Pancreas (tissue), 10 donors: ENCODE measurements around the gene WDR7. TPM values are rescaled to one million over a fixed set of nuclear protein-coding genes. Genes with fewer than 3 reads are reported as not detected.

Experiments
- ATAC-seq, 4 donors: fragments of 200-7000 bp; cut with Tn5 transposase; one replicate each; pipeline versions ENCODE4 v1.8.0 to v1.9.1; 2020; ENCODE audit warnings: mild to moderate bottlenecking in 4 of 4, moderate library complexity in 4 of 4
- DNase-seq, 6 donors: peaks; one replicate each; pipeline ENCODE4 v3.0.0-alpha.2; 2020
- FAIRE-seq: peaks from 2 replicates; lab custom pipeline; 2012; peaks lifted over from hg19 to GRCh38; lab: Jason Lieb, UNC
- H3K27ac ChIP-seq, 4 donors: fragments of 200-600 bp; sonication (generic); 1 replicate in 3 of 4; 2 replicates in 1 of 4; pipeline versions ENCODE4 v1.5.0 to v1.8.0; 2020
- H3K27me3 ChIP-seq, 4 donors: fragments of 200-600 bp; one replicate each; pipeline ENCODE4 v1.8.0; 2021
- H3K36me3 ChIP-seq, 3 donors: fragments of 200-600 bp; sonication (generic) in 1 of 3; one replicate each; pipeline versions ENCODE4 v1.5.0 to v1.8.0; 2020 to 2021
- H3K4me1 ChIP-seq, 3 donors: fragments of 200-600 bp; one replicate each; pipeline ENCODE4 v1.8.0; 2021
- H3K4me3 ChIP-seq, 4 donors: fragments of 200-600 bp; sonication (generic) in 2 of 4; one replicate each; pipeline versions ENCODE4 v1.5.0 to v1.8.0; 2020 to 2021
- H3K9me3 ChIP-seq, 4 donors: fragments of 200-600 bp; one replicate each; pipeline ENCODE4 v1.8.0; 2021
- CTCF ChIP-seq, 4 donors: fragments of 200-600 bp; sonication (generic) in 3 of 4; IDR thresholded peaks; one replicate each; pipeline versions ENCODE4 v1.5.0 to v1.8.0; 2021; ENCODE audit warnings: antibody characterized with exemption in 4 of 4
- WGBS, 2 donors: extraction: QIAGEN DNeasy Blood & Tissue Kit; methylation state at CpG; one replicate each; pipeline ENCODE4 v1.1.7; 2013; 5-methylcytosine and 5-hydroxymethylcytosine counted together
- intact Hi-C, 3 donors: fragments of 100-400 bp; cut with DNase I; formaldehyde crosslinking; loops; one replicate each; pipeline versions ENCODE4 v1.11.1 to v1.14.2; 2022
- polyA plus RNA-seq, 2 donors: library from polyadenylated mRNA; stranded (reverse); fragments of 200-250 nt; gene quantifications; one replicate each; pipeline ENCODE4 v1.2.3, GENCODE V29; 2013
- total RNA-seq, 6 donors: library from RNA; stranded (reverse); fragmentation: NEBNext Ultra II Directional in 4 of 6; extraction: Animal tissue kit (Norgen Biotek cat#: 25700) in 4 of 6; gene quantifications; one replicate each; pipeline versions ENCODE4 v1.2.1 to v1.2.4, GENCODE V29; 2021 to 2023
- donor health status: healthy with polysubstance abuse.
- donor health status: DM: no; HTN: no; CAD: no; lungs with moderate emphysema.
- donor health status: DM: no; HTN: no; CAD: no.
- donor health status: control.
- donor health status: control.
- donor health status: Bipolar disorder and iron deficiency.
- donor health status: DM: yes; HTN: yes; CAD: no.
- donor health status: DM: no; HTN: no; CAD: no.
- donor health status: DM: no; HTN: no; CAD: no.
- donor health status: DM: yes; HTN: yes; CAD: no.

The WDR7 gene
- total and polyA plus RNA-seq, 8 donors: 2.5 to 14.4 (median 10.3) TPM

- H3K9me3 ChIP-seq: no peaks in the 10 kb centered on the region
Measured at GRCh38 chr18:57022716-57023115, 371.6 kb downstream of the WDR7 start.

DNA sequence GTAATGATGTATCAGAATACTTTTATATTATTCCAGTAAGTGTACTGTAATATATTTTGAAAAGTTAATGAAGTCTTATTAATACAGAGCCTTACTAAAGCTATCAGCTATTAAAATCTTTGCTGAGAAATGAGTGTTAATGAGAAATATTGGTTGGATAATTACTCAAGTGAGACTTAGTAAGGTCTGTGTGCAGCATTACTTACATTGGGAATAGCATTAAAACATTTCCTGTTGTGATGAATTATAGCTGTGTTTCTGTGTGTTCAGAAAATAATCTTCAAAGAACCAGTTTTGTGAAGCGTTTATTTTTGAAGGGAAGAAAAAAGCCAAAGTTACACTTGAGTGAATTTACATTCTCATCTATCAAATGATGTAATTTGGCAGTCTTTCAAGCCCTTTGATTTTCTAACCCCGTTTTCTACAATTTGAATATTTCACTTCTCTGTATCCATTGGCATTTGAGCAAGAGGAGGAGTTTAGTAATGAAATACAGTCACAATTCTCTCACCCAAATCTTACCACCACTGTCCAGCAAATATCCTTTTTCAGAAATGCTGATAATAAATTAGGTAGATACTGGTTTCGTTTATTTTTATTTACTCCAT is 372.2 kb downstream of the WDR7 start:
- ATAC-seq: no peak
- 46 to 47% methylated on average over 3 of the region's 3 CpGs for WGBS, 2 donors
- no peak overlapping the region for H3K4me3 ChIP-seq
- intact Hi-C loops: no loop called here
- peaks cover 0 to 16% (median 0%) of the 10 kb centered on the region in 3 donors for H3K36me3 ChIP-seq
- H3K4me1 ChIP-seq: no peaks in the 10 kb centered on the region
- H3K27ac ChIP-seq: no peak overlapping the region
- no peaks in the 10 kb centered on the region for H3K27me3 ChIP-seq
- H3K9me3 ChIP-seq: no peaks in the 10 kb centered on the region
- no peak for FAIRE-seq
- no peak for DNase-seq
- no peak for TF ChIP-seq CTCF (IDR thresholded peaks at IDR 0.05)

More at GRCh38 chr18:57022716-57023115, 371.6 kb downstream of the WDR7 start:
- no peaks in the 10 kb centered on the region for H3K27me3 ChIP-seq
- H3K4me3 ChIP-seq: no peak overlapping the region
- no peak overlapping the region for H3K27ac ChIP-seq
- 85 to 89% methylated on average over 4 of the region's 4 CpGs for WGBS, 2 donors
- intact Hi-C loops: no loop called here
- no peaks in the 10 kb centered on the region for H3K4me1 ChIP-seq
- ATAC-seq: no peak
- no peak for TF ChIP-seq CTCF (IDR thresholded peaks at IDR 0.05)
- DNase-seq: no peak
- H3K36me3 ChIP-seq: peaks cover 0 to 10% (median 0%) of the 10 kb centered on the region in 3 donors
- no peak for FAIRE-seq

GRCh38 chr18:57025540-57025939 is 374.4 kb downstream of the WDR7 start:
- no peak for DNase-seq
- Histone ChIP-seq H3K9me3 (no peaks in the 10 kb centered on the region), H3K4me1 (no peaks in the 10 kb centered on the region), H3K27me3 (no peaks in the 10 kb centered on the region), H3K36me3 (peaks cover 0 to 16% (median 0%) of the 10 kb centered on the region in 3 donors), H3K27ac (no peak overlapping the region), H3K4me3 (no peak overlapping the region)
- intact Hi-C loops: no loop called here
- FAIRE-seq: no peak
- no peak for TF ChIP-seq CTCF (IDR thresholded peaks at IDR 0.05)
- 94 to 96% methylated on average over 4 of the region's 4 CpGs for WGBS, 2 donors
- no peak for ATAC-seq

DNA sequence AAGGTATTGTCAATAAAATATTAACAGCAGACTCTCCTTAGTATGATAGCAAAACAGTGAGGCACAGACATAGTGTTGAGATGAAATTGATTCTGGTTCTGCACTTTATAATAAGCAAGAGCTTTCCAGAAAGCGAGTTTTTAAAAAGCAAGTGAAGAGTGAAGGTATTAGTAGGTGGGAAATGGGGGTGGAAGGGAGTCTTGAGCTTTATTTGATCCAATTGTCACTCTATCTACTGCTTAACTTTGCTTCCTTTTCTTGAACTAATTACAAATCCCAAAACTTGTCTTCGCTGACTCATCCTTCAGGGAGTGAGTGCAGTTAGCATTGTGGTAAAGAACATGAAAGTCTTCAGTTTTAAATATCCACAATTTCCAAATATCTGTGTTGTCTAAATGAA is 375.2 kb downstream of the WDR7 start:
- DNase-seq: no peak
- Histone ChIP-seq H3K27ac (no peak overlapping the region), H3K36me3 (peaks cover 0 to 16% (median 0%) of the 10 kb centered on the region in 3 donors), H3K27me3 (no peaks in the 10 kb centered on the region), H3K9me3 (no peaks in the 10 kb centered on the region), H3K4me1 (no peaks in the 10 kb centered on the region), H3K4me3 (no peak overlapping the region)
- FAIRE-seq: no peak
- intact Hi-C loops: no loop called here
- WGBS, 2 donors: 98 to 100% methylated on average over 2 of the region's 2 CpGs
- no peak for ATAC-seq
- TF ChIP-seq CTCF (IDR thresholded peaks at IDR 0.05): no peak

DNA sequence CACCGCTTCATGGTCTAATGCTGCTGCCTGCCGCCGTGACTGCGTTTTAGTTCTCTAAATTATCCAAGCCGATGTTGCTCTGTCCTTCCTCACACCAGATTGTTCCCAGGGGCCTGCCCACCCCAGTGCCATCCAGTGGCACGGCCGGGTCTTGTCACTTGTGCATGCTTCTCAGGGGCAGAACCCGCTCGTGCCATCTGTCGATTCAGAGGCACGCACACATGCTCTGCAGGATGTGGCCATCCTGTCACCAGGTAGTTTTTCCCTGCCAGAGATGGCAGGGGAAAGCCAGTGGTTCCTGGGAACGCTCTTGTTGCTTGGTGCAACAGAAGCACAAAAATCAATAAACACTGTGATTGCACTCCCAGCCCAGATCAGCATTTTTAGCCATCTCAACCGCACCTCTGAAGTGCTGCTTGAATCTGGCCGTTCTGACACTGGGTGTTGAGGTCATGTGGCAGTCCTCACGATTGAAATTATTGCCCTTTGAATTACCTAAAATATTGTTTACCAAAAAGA is 376.1 kb downstream of the WDR7 start:
- Histone ChIP-seq H3K9me3 (no peaks in the 10 kb centered on the region), H3K4me1 (no peaks in the 10 kb centered on the region), H3K4me3 (no peak overlapping the region), H3K27me3 (no peaks in the 10 kb centered on the region), H3K27ac (no peak overlapping the region), H3K36me3 (peaks cover 0 to 16% (median 0%) of the 10 kb centered on the region in 3 donors)
- ATAC-seq (peak in 2 of 4 donors; percentile 62 to 76), DNase-seq (no peak), FAIRE-seq (no peak)
- TF ChIP-seq CTCF (IDR thresholded peaks at IDR 0.05): no peak
- intact Hi-C loops: no loop called here
- WGBS, 2 donors: 77 to 86% methylated on average over 15 of the region's 15 CpGs
